ENCODE data around the gene RCAN1.

The RCAN1 gene

DNA sequence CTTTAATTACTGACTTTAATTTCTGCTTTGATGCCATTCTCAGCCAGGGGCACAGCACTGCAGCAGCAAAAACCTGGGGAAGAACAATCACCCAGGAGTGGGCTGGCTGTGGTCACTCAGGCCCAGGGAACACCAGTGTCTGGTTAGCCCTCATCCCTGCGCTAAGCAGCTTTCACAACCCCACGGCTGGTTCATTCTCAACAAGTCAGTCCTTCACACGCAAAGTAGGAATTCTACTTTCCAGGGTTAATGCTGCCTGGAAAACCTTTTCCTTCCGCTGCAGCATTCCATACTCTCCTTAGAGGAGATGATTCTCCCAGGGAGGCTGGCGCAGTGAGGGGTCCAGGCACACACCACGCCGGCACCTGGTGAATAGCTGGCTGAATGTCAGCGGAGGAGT lies 78.6 kb downstream of the RCAN1 start:
- no peak for DNase-seq

GRCh38 chr21:34535886-34536285 lies 79.0 kb downstream of the RCAN1 start:
- DNase-seq: no peak

DNA sequence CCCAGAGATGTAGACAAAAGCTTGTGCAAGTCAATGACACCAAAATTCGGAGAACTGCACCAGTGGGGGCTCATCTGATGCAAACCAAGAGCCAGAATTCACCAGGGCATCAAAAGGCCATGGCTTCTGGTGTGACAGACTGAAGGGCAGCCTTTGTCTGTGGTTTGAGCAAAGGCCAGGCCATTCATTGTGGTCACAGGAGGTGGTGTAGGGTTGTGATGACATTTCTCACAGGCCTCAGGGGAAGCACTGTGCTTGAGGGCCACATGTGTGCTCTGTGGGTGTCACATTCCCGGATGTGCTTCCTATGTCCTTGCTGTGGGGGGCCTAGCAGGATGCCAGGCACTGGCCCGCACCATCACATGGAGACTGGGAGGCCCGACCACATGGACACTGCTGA lies 80.4 kb downstream of the RCAN1 start:
- DNase-seq: no peak

DNA sequence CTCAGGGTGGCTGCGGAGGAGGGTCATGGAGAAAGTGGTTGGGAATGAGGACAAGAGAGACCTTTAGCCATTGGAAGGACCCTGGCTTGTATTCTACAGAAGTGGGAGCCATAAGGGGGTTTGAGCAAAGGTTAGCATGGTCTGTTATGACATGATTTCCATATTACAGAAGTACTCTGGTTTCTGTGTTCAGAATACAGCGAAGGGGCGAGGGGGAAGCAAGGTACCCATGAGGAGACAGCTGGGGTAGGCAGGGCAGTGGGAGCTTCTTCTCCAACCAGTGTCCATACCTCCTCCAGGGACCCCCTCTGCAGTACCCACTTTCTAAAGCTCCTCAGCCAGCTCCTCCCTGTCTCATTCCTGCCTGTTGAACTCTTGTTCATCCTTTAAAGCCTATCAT lies 81.0 kb downstream of the RCAN1 start:
- DNase-seq: no peak

DNA sequence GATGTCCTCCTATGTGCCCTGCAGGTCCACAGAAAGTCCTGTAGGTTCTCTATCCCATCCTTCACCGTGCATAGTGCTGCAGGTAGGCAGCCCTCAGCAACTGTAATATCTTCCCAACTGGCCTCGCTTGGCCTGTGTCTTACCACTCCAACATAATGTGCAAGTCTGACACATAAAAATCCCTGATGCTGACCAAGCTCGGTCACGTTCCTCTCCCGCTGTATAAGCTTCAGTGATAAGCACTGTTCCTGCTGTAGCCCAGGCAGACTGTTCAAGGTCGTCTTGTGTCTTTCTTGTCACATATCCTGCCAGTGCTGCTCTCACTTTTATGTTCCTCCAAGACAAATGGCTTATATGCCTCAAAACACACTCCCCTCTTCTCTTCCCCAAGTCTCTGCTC lies 83.5 kb downstream of the RCAN1 start:
- no peak for DNase-seq

- no peak for DNase-seq
Observed at GRCh38 chr21:34530261-34530660, 84.7 kb downstream of the RCAN1 start.

DNA sequence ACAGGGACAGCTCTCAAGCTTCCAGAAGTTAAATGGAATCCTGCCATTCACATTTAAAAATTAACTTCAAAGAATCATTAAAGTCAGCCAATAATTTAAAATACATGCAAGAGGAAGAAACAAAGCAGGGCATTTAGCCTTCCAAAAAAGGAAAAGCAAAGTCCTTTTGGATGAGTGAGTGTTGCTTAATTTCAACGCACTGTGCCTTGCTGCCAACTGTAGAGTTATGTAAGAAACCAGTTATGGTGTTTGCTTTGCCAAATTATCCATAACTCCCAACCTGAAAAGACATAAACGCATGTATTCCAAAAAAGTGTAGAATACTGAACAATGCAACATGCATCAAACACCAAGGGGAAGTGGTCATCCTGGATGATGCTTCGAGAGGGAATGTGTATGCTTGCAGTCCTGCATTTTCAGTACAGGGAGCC lies 86.8 kb downstream of the RCAN1 start:
- no peak for DNase-seq

DNA sequence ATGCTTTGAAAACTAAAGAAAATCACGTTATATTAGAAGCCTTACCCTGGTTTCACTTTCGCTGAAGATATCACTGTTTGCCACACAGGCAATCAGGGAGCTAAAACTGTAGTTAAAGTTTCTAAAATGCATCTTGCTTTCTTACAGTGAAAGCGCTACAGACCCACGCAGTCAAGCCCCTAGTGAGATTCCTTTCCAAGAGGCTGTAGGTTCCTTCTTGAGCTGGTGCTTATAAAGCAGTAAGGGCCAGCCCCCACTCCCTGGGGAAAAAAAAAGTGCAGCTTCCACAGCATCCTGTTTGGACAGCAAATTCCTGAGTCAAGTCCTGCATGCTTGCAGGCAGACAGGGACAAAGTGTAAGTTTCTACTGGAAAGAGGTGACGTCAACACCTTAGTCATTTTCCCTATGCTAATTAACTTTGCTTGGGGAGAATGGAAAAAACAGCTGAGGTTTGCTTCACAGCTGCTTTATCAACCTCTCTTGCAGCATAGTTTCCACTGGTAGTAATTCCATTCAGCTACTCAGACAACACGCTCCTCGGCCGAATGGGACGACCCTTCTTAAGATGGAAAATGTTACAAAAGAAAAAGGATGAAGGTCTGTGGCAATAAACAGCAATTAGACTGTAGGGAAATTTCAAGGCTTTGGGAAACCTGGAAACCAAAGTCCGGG lies 88.2 kb downstream of the RCAN1 start:
- DNase-seq: peak; percentile 27

DNA sequence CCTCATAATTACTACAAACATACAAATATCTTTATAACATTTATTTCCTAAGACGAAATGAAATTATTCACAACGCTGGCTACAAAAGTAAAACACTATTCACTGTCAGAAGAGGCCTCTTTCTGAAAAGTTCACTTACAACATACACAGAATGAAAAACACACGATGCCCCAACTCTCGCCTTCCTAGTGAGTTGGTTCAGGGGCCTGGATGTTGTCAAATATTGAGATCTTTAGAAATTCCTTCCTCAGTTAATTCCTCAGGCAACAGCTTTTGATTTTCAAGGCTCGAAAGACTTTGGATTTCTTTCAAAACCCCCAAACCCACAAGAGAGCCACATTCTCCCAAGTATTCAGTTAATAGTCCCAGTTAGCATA lies 88.7 kb downstream of the RCAN1 start:
- no peak for DNase-seq

DNA sequence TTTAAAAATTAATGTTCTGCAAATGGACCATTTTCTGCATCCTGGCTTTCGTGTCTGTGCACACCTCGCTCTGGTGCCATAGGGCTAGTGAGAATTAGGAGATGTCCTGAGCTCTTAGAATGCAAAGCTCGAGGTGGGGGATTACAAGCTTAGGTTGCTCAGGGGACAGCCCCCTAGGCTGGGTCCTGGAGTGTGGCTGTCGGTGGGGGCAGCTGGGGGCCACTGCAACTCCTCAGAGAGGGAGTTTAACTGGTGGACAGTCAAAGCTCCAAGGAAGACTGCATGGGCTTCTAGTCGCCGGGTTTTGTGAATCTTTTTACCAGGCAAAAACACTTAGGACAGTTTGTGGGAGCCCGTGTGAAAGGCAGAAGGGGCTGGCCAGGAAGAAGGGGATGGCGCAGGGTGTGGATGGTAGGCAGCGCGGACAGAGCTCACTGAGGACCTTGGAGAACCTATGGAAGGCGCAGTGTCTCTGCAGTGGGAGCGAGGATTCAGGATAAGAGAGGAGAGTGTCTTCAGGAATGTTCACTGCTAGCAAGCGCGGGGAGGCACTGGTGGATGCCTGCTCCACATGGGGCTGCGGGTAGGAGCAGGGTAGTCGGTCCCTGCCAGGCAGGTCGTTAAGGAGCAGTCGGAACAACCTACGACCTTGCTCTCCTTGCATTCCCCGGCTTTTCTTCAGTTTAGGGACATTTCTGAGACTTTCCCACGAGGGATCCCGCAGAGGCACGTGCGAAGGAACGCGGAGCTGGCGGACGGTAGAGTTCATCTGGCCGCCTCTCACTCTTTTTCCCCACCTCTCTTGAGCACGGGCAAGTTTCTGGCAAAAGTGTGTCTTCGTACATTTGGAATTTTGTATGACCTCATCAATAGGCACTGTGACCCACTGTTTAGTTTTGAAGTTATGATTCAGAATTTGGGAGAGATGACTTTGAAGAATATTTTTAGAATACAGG lies 90.0 kb downstream of the RCAN1 start:
- DNase-seq: no peak

GRCh38 chr21:34523019-34523555 lies 91.8 kb downstream of the RCAN1 start:
- DNase-seq: no peak

GRCh38 chr21:34522284-34522683 lies 92.6 kb downstream of the RCAN1 start:
- no peak for DNase-seq

- no peak for DNase-seq
Observed at GRCh38 chr21:34521561-34521960, 93.4 kb downstream of the RCAN1 start.

DNA sequence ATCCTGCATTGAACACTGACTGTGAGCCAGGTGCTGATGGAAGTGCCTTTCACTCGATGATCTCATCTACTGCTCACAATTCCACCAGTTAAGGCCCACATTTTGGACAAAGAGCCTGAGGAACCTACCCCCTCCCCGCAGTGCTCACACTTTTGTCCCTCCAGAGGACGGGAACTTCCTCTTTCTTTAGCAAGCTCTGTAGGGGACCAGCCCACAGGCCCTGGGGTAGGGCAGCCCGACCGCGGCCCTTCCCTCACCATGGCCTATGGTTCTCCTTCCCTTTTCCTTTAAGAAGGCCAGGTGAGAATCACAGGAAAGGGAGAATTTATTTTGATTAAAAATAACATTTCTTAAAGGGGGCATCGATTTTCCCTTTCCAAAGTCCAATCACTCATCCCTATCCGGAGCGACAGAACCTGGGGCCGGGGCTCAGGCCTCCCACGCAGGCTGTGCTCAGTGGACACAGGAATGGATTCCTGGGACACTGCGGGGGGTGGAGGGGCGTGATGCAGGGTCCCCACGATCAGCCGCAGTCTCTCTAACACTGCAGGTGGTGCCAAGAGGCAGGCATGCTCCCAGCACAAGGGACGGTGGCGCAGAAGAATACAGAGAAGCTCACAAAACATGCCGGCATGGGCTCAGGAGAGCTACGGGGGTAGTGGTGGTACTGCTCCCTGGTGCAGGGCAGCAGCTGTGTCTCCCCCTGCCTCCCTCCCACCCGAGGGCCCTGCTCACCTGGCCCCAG lies 94.0 kb downstream of the RCAN1 start:
- DNase-seq: no peak

DNA sequence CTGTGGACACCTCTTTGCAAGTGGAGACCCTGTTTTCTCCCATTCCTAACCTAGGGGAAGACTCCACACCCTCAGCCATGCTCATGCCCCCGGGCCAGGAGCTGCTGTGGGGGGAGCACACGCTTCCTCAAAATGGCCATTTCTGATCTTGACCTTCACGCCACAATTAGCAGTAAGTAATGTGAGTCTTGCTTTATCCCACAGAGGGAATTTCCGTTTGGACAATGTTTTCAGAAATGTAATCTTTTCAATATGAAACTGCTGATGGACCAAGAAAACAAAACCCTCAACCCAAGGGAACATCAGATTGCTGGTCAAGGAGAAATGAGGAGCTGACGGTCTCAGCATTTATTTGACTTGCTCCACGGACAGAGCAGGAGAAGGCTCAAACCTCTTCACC lies 94.6 kb downstream of the RCAN1 start:
- DNase-seq: no peak

GRCh38 chr21:34519694-34520093 lies 95.2 kb downstream of the RCAN1 start:
- DNase-seq: no peak

- no peak for DNase-seq
Observed at GRCh38 chr21:34519016-34519415, 95.9 kb downstream of the RCAN1 start.

GRCh38 chr21:34518301-34518700 lies 96.6 kb downstream of the RCAN1 start:
- no peak for DNase-seq

GRCh38 chr21:34517491-34518245 lies 97.2 kb downstream of the RCAN1 start:
- DNase-seq: no peak

- no peak for DNase-seq
Observed at GRCh38 chr21:34517039-34517438, 97.9 kb downstream of the RCAN1 start.

- no peak for DNase-seq
Observed at GRCh38 chr21:34514576-34515115, 100.3 kb downstream of the RCAN1 start.

GRCh38 chr21:34513129-34513675 lies 101.7 kb downstream of the RCAN1 start:
- DNase-seq: no peak
